Gastrocnemius medialis (tissue), 4 donors: Measurements from ENCODE around the gene CFAP91.

ENCODE experiments used
- CTCF ChIP-seq, 5 experiments: fragments of 450-650 bp in 3 of 5; fragments of 200-600 bp in 2 of 5; sonication (generic) in 2 of 5; IDR thresholded peaks in 4 of 5; conservative IDR thresholded peaks in 1 of 5; 1 replicate in 4 of 5; 2 replicates in 1 of 5; pipeline ENCODE4 v1.5.1; 2016 to 2019; ENCODE audit warnings: antibody characterized with exemption in 5 of 5, mild to moderate bottlenecking in 3 of 5, moderate library complexity in 3 of 5
- POLR2A ChIP-seq, 2 donors: fragments of 450-650 bp; IDR thresholded peaks; one replicate each; pipeline ENCODE4 v1.6.1; 2017; ENCODE audit warnings: antibody characterized with exemption in 2 of 2, mild to moderate bottlenecking in 2 of 2, moderate library complexity in 2 of 2

- no peak for TF ChIP-seq POLR2A (IDR thresholded peaks at IDR 0.05)
- TF ChIP-seq CTCF (IDR thresholded peaks at IDR 0.05 in 4 of 5, conservative IDR thresholded peaks at IDR 0.05 in 1 of 5): no peak
Observed at GRCh38 chr3:119716998-119717397, 14.2 kb downstream of the CFAP91 start.
